Prostate gland (tissue), 2 donors: Measurements from ENCODE around the gene COL13A1.

Experiments used
- CTCF ChIP-seq, 4 experiments: fragments of 200-600 bp in 2 of 4; fragments of 450-650 bp in 2 of 4; sonication (generic) in 2 of 4; IDR thresholded peaks; 1 replicate in 3 of 4; 2 replicates in 1 of 4; pipeline ENCODE4 v1.5.1; 2016 to 2019; ENCODE audit warnings: antibody characterized with exemption in 4 of 4, mild to moderate bottlenecking in 2 of 4, moderate library complexity in 2 of 4
- POLR2A ChIP-seq: fragments of 450-650 bp; IDR thresholded peaks from one replicate; pipeline ENCODE4 v1.6.1; 2016; ENCODE audit warnings: antibody characterized with exemption, mild to moderate bottlenecking

- TF ChIP-seq CTCF (IDR thresholded peaks at IDR 0.05) = no peak
- TF ChIP-seq POLR2A = no peak
Observed at GRCh38 chr10:69907517-69907916, 105.8 kb downstream of the COL13A1 start.
